Measurements from ENCODE around the gene SH2B3. TPM values are rescaled to one million over a fixed set of nuclear protein-coding genes. Genes with fewer than 3 reads are reported as not detected.

The SH2B3 gene
- total RNA-seq, 1 donor from 2014 or later: 2.8 TPM

DNA sequence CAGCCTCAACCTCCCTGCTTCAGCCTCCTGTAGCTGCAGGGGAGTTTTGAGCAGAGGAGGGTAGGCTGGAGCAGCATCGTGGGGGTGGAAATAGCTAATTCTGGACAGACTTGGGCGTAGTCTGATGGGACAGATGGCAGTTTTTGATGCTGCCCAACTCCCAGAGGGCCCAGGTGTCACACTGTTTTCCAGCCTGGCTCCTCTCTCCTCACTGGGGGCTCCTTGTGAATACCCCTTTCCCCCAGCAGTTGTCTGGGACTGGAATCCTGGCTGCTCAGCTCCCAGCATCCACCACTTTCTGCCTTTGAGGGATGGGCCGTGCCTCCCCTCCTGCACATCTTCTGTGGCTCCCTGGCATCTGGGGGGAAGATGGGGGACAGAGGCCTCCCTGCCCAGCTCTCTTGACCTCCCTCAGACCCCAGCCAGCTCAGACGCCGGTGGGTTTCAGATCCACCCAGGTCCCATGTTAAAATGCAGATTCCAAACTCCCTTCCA lies 34.0 kb downstream of the SH2B3 start:
- peaks cover 11% of the 10 kb centered on the region for H3K4me1 Mint-ChIP-seq
- no peaks in the 10 kb centered on the region for H3F3A ChIP-seq (ENCODE audit: low read depth)
- no peaks in the 10 kb centered on the region for H3K27me3 ChIP-seq
- H3K79me2 ChIP-seq (ENCODE audit: low read depth): no peaks in the 10 kb centered on the region
- H3K36me3 Mint-ChIP-seq: peaks cover 11% of the 10 kb centered on the region
- H3K4me3 Mint-ChIP-seq: no peak overlapping the region
- H3K9ac ChIP-seq: no peak overlapping the region
- no peak overlapping the region for H3K4me2 ChIP-seq
- H2AFZ ChIP-seq (replicated peaks): no peak overlapping the region
- DNase-seq (ENCODE audit: low spot score): no peak
- TF ChIP-seq EZH2phosphoT487 (IDR thresholded peaks at IDR 0.05) (no peak), CTCF (IDR thresholded peaks at IDR 0.05) (no peak), EZH2 (IDR thresholded peaks at IDR 0.05) (no peak)
- H3K9me3 Mint-ChIP-seq: no peaks in the 10 kb centered on the region
- H3K36me3 ChIP-seq: no peaks in the 10 kb centered on the region
- no peak overlapping the region for H3K4me3 ChIP-seq
- H3K27ac ChIP-seq: no peak overlapping the region
- peaks cover 5% of the 10 kb centered on the region for H3K27me3 Mint-ChIP-seq (ENCODE audit: insufficient read depth, low read depth)
- no peaks in the 10 kb centered on the region for H3K9me3 ChIP-seq (ENCODE audit: low read depth)
- no peaks in the 10 kb centered on the region for H4K20me1 ChIP-seq (ENCODE audit: low read depth)
- peak overlapping the region; percentile 79 for H3K27ac Mint-ChIP-seq
- H3K4me1 ChIP-seq: no peaks in the 10 kb centered on the region

DNA sequence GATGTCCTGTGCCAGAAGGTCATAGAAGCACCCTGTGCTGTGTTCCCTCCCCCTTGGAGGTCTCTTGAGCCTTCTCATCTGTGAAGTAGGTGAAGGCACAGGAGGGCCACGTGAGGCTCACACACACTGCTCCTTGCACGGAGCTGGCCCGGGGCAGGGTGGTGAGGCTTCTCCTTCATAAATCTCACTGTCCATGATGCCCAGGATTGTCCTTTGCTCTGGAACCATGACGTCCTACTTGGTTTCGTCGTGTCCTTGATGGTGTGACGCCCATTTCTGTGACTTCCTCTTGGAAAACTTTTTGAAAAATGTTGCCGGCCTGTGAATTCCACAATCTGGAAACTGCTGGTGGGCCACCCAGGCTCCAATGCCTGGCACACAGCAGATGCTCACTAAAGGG lies 34.4 kb downstream of the SH2B3 start:
- H3K36me3 ChIP-seq: no peaks in the 10 kb centered on the region
- peaks cover 10% of the 10 kb centered on the region for H3K4me1 Mint-ChIP-seq
- no peak overlapping the region for H3K4me3 Mint-ChIP-seq
- H3K9me3 ChIP-seq (ENCODE audit: low read depth): no peaks in the 10 kb centered on the region
- H2AFZ ChIP-seq (replicated peaks): no peak overlapping the region
- H3K79me2 ChIP-seq (ENCODE audit: low read depth): no peaks in the 10 kb centered on the region
- H3K27ac Mint-ChIP-seq: peak overlapping the region; percentile 79
- no peak overlapping the region for H3K9ac ChIP-seq
- H3K4me2 ChIP-seq: no peak overlapping the region
- H3K9me3 Mint-ChIP-seq: no peaks in the 10 kb centered on the region
- H3F3A ChIP-seq (ENCODE audit: low read depth): no peaks in the 10 kb centered on the region
- no peak for TF ChIP-seq EZH2 (IDR thresholded peaks at IDR 0.05)
- no peak for TF ChIP-seq CTCF (IDR thresholded peaks at IDR 0.05)
- no peak for TF ChIP-seq EZH2phosphoT487 (IDR thresholded peaks at IDR 0.05)
- no peaks in the 10 kb centered on the region for H4K20me1 ChIP-seq (ENCODE audit: low read depth)
- H3K4me3 ChIP-seq: no peak overlapping the region
- no peak for DNase-seq (ENCODE audit: low spot score)
- H3K4me1 ChIP-seq: no peaks in the 10 kb centered on the region
- H3K27me3 ChIP-seq: no peaks in the 10 kb centered on the region
- H3K36me3 Mint-ChIP-seq: peaks cover 11% of the 10 kb centered on the region
- no peak overlapping the region for H3K27ac ChIP-seq
- H3K27me3 Mint-ChIP-seq (ENCODE audit: insufficient read depth, low read depth): peaks cover 5% of the 10 kb centered on the region

DNA sequence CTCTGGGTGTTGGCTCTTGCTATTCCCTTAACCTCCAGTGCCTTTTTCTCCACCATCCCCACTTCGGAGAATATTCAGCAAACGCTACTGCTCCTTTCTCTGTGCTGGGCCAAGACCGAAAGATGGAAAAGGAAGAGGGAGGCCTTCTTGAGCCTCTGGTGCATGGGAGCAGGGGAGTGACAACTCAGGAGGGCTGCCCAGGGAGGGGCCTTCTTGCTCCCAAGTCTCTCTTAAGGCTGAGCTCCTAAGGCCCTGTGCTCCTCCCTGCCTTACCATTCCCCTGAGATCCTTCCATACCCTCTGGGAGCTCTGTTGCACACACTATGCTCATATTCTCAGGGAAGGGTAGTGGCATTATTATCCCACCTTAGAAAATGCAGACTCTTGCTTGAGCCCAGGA lies 34.9 kb downstream of the SH2B3 start:
- no peak overlapping the region for H3K4me2 ChIP-seq
- Mint-ChIP-seq H3K4me3 (no peak overlapping the region), H3K4me1 (peaks cover 10% of the 10 kb centered on the region)

More for the DNA sequence above, 34.9 kb downstream of the SH2B3 start:
- Mint-ChIP-seq H3K9me3 (no peaks in the 10 kb centered on the region), H3K36me3 (peaks cover 11% of the 10 kb centered on the region), H3K27me3 (ENCODE audit: insufficient read depth, low read depth) (peaks cover 4% of the 10 kb centered on the region), H3K27ac (no peak overlapping the region)
- no peak for DNase-seq (ENCODE audit: low spot score)
- Histone ChIP-seq H3K36me3 (no peaks in the 10 kb centered on the region), H3K4me3 (no peak overlapping the region), H3F3A (ENCODE audit: low read depth) (no peaks in the 10 kb centered on the region), H2AFZ (replicated peaks) (no peak overlapping the region), H3K4me1 (no peaks in the 10 kb centered on the region), H3K9me3 (ENCODE audit: low read depth) (no peaks in the 10 kb centered on the region), H3K79me2 (ENCODE audit: low read depth) (no peaks in the 10 kb centered on the region), H4K20me1 (ENCODE audit: low read depth) (no peaks in the 10 kb centered on the region), H3K27ac (no peak overlapping the region), H3K27me3 (no peaks in the 10 kb centered on the region), H3K9ac (no peak overlapping the region)
- TF ChIP-seq EZH2 (IDR thresholded peaks at IDR 0.05) (no peak), CTCF (IDR thresholded peaks at IDR 0.05) (no peak), EZH2phosphoT487 (IDR thresholded peaks at IDR 0.05) (no peak)
